Activated naive CD8-positive, alpha-beta T cell (primary cell): ENCODE results near the gene NCF2.

Experiments
- H3K27ac Mint-ChIP-seq: one replicate; pipeline ENCODE4 v1.8.0; 2021; ENCODE audit warnings: mixed read lengths
- H3K27me3 Mint-ChIP-seq: one replicate; pipeline ENCODE4 v1.8.0; 2021; ENCODE audit warnings: mixed read lengths
- H3K36me3 Mint-ChIP-seq: one replicate; pipeline ENCODE4 v1.8.0; 2021; ENCODE audit warnings: mixed read lengths
- H3K4me1 Mint-ChIP-seq: one replicate; pipeline ENCODE4 v1.8.0; 2021; ENCODE audit warnings: low read depth, mixed read lengths
- H3K4me3 Mint-ChIP-seq: one replicate; pipeline ENCODE4 v1.8.0; 2021; ENCODE audit warnings: mild to moderate bottlenecking, mixed read lengths
- H3K9me3 Mint-ChIP-seq: one replicate; pipeline ENCODE4 v1.8.0; 2021; ENCODE audit warnings: low read depth, mixed read lengths

Gene NCF2

DNA sequence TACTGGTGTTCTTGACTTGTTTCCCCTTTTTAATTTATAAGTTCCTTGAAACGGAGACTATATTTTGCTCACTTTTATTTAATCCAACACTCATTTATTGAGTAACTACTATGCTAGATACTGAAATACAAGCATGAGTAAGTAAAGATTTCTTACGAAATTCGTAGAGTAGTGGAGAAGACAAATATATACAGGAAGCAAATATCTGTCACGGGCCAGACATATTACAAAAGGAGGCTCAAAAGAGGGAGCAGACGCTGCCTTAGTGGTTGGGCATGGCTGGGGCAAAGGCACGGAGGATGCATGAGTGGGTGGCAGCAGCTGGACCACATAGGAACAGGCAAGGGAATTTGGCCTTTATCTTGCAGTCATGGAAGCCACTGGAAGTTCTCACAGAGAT, 6.8 kb downstream of the NCF2 start:
- Mint-ChIP-seq H3K4me1 (peaks cover 10% of the 10 kb centered on the region), H3K36me3 (no peaks in the 10 kb centered on the region), H3K27me3 (no peaks in the 10 kb centered on the region), H3K4me3 (no peak overlapping the region), H3K27ac (no peak overlapping the region), H3K9me3 (no peaks in the 10 kb centered on the region)

DNA sequence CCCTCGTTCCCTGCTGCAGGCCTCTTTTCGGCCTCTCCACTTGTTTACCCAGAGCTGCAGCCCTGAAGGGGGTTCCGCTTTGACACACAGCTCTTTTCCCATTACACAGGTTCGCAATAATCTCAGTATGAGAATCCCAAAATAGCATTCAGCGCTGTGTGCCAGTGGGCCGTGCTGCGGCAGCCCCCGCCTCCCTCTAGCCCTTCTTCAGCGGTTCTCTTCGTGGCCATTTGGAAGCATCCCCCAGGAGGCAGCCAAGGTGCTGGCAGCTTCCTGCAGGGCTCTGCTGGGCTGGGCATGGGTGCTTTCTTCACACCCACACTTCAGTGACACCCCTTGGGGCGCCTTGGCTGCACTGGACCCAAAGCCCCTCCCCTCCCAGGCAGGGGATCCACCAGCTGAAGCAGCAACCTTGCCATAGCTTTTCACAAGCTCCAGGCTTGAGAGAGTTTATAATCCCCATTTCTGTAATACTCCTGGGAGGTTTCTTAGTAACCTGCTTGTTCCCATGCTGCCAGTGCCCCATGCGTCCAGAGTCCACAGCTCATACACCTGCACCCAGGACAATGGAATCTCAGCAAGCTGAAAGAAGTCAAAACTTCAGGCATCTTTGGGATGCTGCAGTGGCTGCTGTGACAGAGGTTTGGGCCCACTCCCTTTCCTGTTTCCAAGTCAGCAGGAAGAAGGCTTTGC, 8.1 kb downstream of the NCF2 start:
- H3K36me3 Mint-ChIP-seq: no peaks in the 10 kb centered on the region
- no peak overlapping the region for H3K4me3 Mint-ChIP-seq

DNA sequence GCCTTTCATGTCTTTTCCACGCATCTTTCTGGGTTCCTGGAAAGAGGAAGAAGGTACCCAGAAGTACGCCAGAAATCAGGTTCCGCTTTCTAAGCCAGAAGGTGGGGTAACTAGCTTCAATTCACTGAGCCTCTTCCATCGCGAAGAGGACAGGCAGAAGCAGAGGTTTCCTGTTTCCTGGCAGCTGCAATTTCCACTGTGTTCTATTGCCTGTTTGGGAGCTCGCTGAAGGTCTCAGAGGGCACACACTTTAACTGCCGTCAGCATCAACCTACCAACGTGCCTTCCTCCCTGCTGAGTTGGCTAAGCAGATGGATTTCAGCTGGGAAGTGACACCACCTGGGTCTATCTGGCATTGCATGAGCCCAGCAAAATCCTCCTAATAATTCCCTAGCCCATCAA, 10.0 kb downstream of the NCF2 start:
- peak overlapping the region; percentile 20 for H3K4me3 Mint-ChIP-seq
- H3K36me3 Mint-ChIP-seq: peaks cover 2% of the 10 kb centered on the region
- peaks cover 12% of the 10 kb centered on the region for H3K4me1 Mint-ChIP-seq
- no peaks in the 10 kb centered on the region for H3K27me3 Mint-ChIP-seq
- no peak overlapping the region for H3K27ac Mint-ChIP-seq
- H3K9me3 Mint-ChIP-seq: no peaks in the 10 kb centered on the region

More for the DNA sequence above, 8.1 kb downstream of the NCF2 start:
- Mint-ChIP-seq H3K27ac (no peak overlapping the region), H3K4me1 (peaks cover 12% of the 10 kb centered on the region), H3K9me3 (no peaks in the 10 kb centered on the region), H3K27me3 (no peaks in the 10 kb centered on the region)

DNA sequence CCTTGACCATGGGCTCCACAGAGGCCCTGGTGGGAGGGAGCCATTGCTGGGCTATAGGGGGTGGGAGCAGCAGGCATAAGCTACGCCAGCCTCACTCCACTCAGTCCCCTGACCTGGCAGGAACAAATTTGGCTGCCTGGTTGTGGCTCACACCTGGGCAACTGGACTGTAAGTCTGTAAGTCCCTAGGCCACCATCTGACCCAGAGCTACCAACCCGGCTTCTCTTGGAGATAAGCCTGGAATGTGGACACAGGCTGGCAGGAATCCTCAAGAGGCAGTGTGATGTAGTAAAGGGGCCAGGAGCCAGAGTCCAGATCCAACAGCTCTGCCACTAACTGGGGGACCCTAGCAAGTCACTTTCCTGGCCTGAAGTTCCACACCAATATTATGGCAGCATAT, 11.4 kb downstream of the NCF2 start:
- Mint-ChIP-seq H3K4me3 (no peak overlapping the region), H3K9me3 (no peaks in the 10 kb centered on the region), H3K4me1 (peaks cover 12% of the 10 kb centered on the region), H3K27ac (no peak overlapping the region), H3K36me3 (peaks cover 5% of the 10 kb centered on the region), H3K27me3 (no peaks in the 10 kb centered on the region)

DNA sequence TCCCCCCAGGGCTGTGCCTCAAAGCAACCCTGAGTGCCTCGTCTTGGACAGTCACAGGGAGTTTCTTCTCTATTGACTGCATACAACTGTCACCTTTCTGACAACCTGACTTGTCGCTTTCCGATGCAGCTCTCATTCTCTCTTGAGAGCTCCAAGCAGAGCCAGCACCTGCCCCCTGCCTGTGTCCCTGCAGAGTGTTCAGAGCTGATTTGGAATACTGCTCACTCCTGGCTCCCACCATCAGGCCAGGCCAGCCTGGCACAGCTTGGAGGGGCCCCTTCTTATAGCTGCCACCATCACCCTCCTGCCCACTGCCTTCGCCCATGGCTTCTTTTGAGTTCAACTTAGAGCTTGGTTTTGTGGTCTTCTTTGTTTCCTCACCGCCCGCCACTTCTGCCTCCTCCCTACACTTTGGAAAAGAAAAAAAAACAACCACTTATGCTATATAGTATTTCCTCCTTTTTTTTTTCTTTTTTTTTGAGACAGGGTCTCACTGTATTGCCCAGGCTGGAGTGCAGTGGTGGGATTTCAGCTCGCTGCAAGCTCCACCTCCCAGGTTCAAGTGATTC, 12.3 kb downstream of the NCF2 start:
- Mint-ChIP-seq H3K36me3 (peaks cover 5% of the 10 kb centered on the region), H3K4me3 (no peak overlapping the region), H3K9me3 (no peaks in the 10 kb centered on the region), H3K4me1 (peaks cover 12% of the 10 kb centered on the region), H3K27me3 (peaks cover 2% of the 10 kb centered on the region), H3K27ac (no peak overlapping the region)

DNA sequence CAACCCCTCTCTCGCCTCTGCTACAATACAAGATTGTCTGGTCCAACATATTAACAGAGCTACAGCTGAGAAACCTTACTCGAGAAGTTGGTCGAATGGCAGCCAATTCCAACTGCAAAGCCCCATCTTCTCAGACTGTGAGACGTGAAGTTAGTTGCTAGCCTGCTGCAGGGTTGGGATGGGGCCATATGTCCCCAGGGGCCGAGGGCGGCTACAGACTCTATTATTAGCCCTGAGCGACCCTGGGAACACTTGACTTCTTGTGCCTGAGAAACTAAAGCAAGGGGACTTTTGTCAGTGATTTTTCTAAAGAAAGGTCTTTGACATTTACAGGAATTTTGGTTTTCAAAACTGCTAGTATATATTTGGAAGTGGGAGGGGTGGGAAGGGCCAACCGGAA, 13.7 kb downstream of the NCF2 start:
- Mint-ChIP-seq H3K27me3 (peaks cover 2% of the 10 kb centered on the region), H3K36me3 (peaks cover 5% of the 10 kb centered on the region), H3K4me1 (peaks cover 12% of the 10 kb centered on the region), H3K4me3 (no peak overlapping the region), H3K9me3 (no peaks in the 10 kb centered on the region), H3K27ac (no peak overlapping the region)

DNA sequence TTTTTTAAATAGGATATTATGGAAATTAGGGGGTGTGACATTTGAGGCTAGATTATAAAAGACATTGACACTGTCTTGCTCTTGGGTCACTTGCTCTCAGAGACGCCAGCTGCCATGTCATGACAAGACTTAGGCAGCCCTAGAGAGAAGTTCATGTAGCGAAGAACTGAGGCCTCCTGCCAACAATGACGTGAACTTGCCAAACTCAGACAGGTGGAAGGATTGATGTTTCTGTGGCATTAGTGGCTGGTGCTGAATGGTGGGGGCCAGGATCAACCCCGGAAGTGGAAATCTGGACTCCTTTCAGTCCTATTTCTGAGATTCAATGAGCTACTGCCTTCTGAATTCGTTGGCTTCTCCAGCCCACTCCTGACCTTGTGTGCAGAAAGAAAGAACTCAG, 14.7 kb downstream of the NCF2 start:
- no peaks in the 10 kb centered on the region for H3K9me3 Mint-ChIP-seq
- peaks cover 2% of the 10 kb centered on the region for H3K27me3 Mint-ChIP-seq
- no peak overlapping the region for H3K27ac Mint-ChIP-seq
- H3K4me1 Mint-ChIP-seq: peaks cover 12% of the 10 kb centered on the region
- H3K4me3 Mint-ChIP-seq: no peak overlapping the region
- H3K36me3 Mint-ChIP-seq: peaks cover 5% of the 10 kb centered on the region

DNA sequence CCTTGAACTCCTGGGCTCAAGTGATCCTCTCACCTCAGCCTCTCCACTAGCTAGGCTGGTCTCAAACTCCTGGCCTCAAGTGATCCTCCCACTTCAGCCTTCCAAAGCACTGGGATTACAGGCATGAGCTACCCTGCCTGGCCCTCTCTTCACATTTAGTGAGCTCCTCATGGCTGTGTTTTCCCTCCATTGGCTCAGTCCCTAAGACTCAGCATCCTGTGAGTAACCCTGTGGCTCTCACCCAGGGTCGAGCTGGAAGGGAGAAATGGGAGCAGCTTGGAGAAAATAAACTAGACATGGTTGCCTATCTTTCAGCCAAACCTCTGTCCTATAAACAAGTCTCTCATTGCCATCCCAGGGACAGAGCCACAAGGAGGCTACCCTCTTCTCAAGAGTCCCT, 17.5 kb downstream of the NCF2 start:
- Mint-ChIP-seq H3K27me3 (peaks cover 2% of the 10 kb centered on the region), H3K27ac (no peak overlapping the region), H3K9me3 (no peaks in the 10 kb centered on the region), H3K4me3 (no peak overlapping the region), H3K36me3 (peaks cover 8% of the 10 kb centered on the region), H3K4me1 (peaks cover 11% of the 10 kb centered on the region)

DNA sequence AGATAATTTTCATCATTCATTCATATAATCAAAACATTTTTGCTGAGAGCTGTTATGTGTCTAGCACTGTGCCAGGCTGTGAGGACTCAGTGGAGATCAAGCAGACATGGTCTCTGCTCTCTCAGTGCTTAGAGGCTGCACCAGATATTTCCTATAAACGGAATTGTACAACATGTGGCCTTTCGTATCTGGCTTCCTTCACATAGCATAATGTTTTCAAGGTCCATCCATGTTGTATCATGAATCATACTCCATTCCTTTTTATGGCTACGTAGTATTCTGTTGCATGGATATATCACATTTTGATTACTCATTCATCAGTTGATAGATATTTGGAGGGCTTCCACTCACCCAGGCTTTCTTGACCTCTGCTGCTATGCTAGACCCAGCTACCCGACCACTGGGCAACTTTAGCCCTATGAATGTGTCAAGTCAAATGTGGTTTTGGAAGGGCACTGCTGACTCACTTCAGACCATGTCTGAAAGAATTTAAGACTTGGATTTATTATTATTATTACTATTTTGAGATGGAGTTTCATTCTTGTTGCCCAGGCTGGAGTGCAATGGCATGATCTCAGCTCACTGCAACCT, 18.5 kb downstream of the NCF2 start:
- Mint-ChIP-seq H3K27me3 (peaks cover 2% of the 10 kb centered on the region), H3K27ac (no peak overlapping the region), H3K36me3 (peaks cover 10% of the 10 kb centered on the region), H3K9me3 (no peaks in the 10 kb centered on the region), H3K4me3 (no peak overlapping the region), H3K4me1 (peaks cover 18% of the 10 kb centered on the region)

DNA sequence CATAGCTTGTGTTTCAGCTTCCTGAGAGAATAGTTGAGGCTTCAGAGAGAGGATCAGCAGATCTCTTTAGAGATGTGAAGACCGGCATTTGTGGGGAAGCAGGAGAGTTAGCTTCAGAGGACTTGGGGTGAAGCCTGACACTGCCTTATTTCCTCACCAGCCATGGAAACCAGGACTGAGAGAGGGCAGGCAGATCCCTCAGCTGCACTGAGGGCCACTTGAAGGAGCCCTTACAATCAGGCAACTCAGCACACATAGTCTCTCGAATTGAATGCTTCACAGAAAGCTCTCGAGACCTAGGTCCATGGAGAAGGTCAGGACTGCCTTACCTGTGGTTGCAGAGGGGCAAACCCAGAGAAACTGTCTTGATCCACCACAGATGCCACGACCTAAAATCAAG, 19.8 kb downstream of the NCF2 start:
- Mint-ChIP-seq H3K27me3 (peaks cover 2% of the 10 kb centered on the region), H3K27ac (no peak overlapping the region), H3K4me3 (no peak overlapping the region), H3K9me3 (no peaks in the 10 kb centered on the region), H3K4me1 (peaks cover 18% of the 10 kb centered on the region), H3K36me3 (peaks cover 8% of the 10 kb centered on the region)

DNA sequence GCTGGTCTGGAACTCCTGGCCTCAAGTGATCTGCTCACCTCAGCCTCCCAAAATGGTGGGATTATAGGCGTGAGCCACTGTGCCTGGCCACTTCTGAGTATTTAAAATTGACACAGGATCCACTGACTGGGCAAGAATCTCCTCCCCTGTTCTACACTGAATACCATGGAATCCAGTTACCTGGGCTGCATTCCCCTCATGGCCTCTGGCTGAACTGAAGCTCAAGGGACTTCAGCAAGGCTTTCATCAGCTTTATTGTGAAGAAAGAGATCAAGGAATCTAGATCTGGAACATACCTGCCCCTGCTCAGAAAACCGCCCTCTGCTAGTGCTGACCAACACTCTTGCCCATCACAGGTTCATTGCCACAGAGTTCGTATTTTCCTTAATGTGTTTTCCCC, 20.5 kb downstream of the NCF2 start:
- Mint-ChIP-seq H3K27ac (no peak overlapping the region), H3K9me3 (no peaks in the 10 kb centered on the region), H3K27me3 (peaks cover 2% of the 10 kb centered on the region), H3K4me1 (peaks cover 18% of the 10 kb centered on the region), H3K36me3 (peaks cover 8% of the 10 kb centered on the region), H3K4me3 (no peak overlapping the region)

DNA sequence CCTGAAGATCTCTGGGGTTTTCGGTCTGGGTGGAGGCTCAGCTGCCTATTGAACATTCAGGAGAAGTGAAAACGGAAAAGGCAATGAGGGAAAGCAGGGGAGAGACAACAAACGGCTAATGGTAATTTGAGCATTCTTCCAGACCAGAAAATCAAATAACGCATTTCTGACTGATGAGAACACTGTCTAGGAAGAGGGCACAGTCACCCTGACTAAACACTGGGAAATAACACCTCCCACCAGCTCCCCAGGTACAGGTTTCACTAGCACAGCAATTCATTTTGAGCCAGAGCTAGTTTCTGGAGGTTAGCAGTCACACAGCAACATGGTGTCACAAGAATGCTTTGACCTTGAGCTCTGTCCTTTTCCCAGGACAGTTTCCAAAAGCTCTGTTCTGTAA, 21.1 kb downstream of the NCF2 start:
- Mint-ChIP-seq H3K27ac (peak overlapping the region; percentile 41), H3K4me3 (no peak overlapping the region), H3K36me3 (peaks cover 6% of the 10 kb centered on the region)

DNA sequence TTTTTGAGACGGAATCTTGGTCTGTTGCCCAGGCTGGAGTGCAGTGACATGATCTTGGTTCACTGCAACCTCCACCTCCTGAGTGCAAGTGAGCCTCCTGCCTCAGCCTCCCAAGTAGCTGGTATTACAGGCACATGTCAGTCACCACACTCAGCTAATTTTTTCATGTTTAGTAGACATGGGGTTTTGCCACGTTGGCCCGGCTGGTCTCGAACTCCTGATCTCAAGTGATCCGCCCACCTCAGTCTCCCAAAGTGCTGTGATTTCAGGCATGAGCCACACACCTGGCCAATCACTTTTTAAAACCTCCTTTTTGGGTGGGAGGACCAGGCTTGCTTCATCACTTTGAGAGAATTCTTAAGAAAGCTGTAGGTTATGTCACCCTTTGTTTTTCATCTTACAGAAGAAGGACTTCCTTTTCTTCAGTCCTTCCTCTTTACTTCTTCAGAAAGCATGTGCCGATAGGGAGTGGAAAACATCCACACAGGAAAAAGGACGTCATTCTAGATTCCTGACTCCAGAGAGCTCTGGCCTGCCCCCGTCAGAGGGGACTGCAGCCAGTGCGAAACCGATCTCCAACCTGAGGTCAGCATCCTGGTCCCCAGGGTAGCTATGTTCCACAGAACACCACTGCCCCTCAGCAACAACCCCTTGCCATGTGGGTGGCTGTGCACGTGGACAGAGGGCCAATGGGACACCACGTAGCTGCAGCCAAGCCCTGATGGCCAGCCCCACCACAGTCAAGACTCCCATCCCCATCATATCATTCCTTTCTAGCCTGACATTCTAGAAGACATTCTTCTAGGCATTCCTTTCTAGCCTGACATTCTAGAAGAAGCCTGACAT, 21.9 kb downstream of the NCF2 start:
- peaks cover 2% of the 10 kb centered on the region for H3K27me3 Mint-ChIP-seq
- no peak overlapping the region for H3K4me3 Mint-ChIP-seq
- H3K27ac Mint-ChIP-seq: no peak overlapping the region
- H3K4me1 Mint-ChIP-seq: peaks cover 18% of the 10 kb centered on the region
- peaks cover 6% of the 10 kb centered on the region for H3K36me3 Mint-ChIP-seq
- H3K9me3 Mint-ChIP-seq: no peaks in the 10 kb centered on the region

More for the DNA sequence above, 21.1 kb downstream of the NCF2 start:
- peaks cover 2% of the 10 kb centered on the region for H3K27me3 Mint-ChIP-seq
- peaks cover 18% of the 10 kb centered on the region for H3K4me1 Mint-ChIP-seq
- no peaks in the 10 kb centered on the region for H3K9me3 Mint-ChIP-seq

DNA sequence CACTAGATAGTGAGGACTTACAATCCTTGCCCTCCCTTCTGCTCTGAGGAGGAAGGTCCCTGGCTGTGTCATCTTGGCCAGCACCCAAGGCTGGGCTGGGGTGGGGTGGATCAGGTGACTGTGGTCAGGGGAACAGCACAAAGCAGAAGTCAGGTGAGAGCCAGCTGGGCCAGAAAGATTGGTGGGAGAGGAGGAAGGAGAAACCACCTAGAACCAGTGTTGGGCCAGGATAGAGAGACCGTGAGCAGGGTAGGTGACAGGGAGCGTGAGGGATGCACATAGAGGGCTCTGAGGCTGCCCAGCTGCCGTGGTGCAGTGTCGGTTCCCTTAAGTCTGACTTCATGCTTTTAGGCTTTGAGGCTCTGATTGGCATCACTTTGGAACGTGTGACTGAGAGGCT, 22.7 kb downstream of the NCF2 start:
- H3K36me3 Mint-ChIP-seq: peaks cover 6% of the 10 kb centered on the region
- no peaks in the 10 kb centered on the region for H3K27me3 Mint-ChIP-seq
- peak overlapping the region; percentile 30 for H3K27ac Mint-ChIP-seq
- H3K4me1 Mint-ChIP-seq: peaks cover 18% of the 10 kb centered on the region
- no peaks in the 10 kb centered on the region for H3K9me3 Mint-ChIP-seq
- no peak overlapping the region for H3K4me3 Mint-ChIP-seq

DNA sequence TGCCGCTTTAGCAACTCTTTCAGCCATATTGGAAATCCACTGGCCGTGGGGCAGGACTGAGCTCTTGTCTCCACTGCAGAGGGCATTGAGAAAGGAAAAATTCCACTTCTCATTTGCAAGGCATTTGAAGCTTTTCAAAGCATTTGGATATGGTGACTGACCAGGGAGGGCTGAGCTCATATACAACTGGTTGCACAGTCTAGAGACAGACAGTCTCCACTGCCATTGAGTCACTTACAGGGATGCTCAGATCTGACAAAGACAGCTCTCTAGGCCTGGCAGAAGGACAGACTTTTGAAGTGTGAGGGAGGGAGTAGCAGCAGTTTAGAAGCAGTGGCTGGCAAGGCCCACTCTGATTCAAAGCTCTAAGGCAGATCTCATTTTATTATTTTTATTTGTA, 24.2 kb downstream of the NCF2 start:
- Mint-ChIP-seq H3K4me1 (peaks cover 18% of the 10 kb centered on the region), H3K4me3 (no peak overlapping the region), H3K9me3 (no peaks in the 10 kb centered on the region), H3K27ac (no peak overlapping the region), H3K27me3 (no peaks in the 10 kb centered on the region), H3K36me3 (peaks cover 6% of the 10 kb centered on the region)
